Superior temporal gyrus (tissue), 1 donor: ENCODE data around the gene HCN1.
"Not testable (repeated sequence)": the region's sequence is repeated elsewhere in the genome, so short reads cannot be mapped to it uniquely, and the experiment has no call there.

Experiments
- DNase-seq: peaks from one replicate; pipeline ENCODE4 v3.0.0-alpha.2; 2016; ENCODE audit errors: extremely low spot score

Gene HCN1

DNA sequence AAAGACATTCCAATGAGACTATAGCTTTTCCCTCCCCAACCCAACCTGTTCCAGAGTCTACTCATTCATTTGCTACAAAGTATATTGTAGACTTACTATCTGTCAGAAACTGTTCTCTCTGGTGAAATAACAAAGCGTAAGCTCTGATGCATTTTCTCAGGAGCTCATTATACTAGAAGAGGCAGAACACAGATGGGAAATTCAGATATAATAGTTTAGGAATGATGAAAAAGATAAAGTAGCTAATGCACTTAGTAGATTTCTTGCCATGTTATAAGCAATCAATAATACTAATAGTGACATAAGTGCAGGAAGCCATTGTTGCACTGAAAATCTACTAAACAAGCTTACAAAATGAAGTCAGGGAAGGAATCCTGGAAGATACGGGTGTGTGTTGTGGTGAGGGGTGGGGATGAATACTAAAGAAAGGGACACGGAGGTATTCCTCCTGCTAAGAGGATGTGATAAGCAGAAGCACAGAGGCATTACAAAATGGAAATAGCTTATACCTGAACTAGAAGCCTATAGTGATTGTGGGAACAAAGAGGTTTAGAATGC, 78.2 kb downstream of the HCN1 start:
- no peak for DNase-seq

DNA sequence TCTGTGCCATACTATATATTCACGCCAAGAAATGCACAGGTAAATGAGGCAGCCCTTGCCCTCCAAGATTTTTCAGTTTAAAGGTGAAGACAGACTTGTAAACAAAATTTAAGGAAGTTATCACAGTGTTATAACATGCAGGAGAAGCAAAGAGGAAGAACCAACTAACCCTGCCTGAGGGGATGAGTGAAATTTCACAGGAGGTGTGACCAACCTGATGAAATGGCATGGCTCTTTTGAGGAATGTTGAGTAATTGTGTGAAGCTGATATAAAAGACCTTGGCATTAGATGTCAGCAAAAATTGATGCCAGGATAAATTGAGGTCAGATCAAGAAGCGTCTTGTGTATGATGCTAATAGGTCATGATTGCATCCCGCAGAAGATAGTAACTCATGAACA, 86.5 kb downstream of the HCN1 start:
- no peak for DNase-seq

DNA sequence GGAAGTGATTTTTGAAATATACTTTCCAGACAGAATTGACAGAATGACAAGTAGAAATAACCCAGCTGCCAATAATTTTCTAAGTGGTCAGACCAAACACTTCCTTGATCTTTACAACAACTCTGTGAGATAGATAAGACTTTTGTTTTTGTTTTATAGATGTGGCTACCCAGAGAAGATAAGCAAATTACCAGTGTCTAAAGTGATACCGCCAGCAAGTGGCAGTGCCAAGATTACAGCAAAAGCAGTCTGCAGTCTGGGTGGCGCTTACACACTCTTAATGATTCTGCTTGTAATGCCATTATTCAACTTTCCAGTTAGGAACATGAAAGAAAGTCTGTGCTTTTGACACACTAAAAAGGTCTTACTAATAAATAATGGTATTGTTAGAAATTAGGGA, 92.1 kb downstream of the HCN1 start:
- no peak for DNase-seq

DNA sequence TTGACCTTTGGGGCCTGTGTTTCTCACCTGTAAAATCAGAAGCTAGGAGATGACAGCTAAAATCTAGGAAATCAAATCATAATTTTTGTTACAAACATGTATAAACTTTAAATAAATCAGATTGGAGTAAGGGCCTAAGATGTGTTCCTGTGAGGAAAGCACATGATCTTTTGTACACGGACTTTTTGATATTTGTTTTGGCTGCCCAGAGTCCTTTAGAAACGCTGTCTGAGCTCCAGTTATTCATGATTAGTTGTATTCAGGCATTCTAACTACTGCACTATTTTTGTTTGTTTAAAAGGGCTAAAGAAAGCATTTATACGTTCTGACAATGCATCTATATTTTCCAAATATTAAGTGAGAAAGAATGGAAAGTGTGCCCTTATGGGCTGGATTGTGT, 94.8 kb downstream of the HCN1 start:
- DNase-seq = no peak

DNA sequence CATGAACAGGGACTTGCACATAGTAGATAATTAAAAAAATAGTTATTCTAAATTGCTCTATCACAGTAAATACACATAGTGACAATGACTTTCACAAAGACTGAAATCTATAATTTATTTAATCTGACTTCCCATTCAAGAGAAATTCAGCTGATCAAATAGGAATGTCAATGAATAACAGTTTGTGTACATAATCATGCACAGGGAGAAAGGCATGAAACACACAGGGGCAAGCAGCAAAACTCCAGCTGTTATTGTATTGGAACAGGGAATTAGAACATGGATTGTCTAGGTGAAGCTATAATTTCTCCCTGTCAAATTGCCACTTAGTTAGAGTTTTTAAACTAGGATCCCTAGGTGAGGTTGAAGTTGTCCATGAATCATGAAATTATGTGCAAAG, 99.9 kb downstream of the HCN1 start:
- no peak for DNase-seq

DNA sequence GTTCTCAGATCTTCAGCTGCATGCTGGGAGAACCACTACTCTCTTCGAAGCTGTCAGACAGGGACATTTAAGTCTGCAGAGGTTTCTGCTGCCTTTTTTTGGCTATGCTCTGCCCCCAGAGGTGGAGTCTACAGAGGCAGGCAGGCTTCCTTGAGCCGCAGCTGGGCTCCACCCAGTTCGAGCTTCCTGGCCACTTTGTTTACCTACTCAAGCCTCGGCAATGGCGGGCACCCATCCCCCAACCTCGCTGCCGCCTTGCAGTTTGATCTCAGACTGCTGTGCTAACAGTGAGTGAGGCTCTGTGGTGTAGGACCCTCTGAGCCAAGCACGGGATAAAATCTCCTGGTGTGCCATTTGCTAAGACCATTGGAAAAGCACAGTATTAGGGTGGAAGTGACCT, 110.2 kb downstream of the HCN1 start:
- DNase-seq = not testable (repeated sequence)

DNA sequence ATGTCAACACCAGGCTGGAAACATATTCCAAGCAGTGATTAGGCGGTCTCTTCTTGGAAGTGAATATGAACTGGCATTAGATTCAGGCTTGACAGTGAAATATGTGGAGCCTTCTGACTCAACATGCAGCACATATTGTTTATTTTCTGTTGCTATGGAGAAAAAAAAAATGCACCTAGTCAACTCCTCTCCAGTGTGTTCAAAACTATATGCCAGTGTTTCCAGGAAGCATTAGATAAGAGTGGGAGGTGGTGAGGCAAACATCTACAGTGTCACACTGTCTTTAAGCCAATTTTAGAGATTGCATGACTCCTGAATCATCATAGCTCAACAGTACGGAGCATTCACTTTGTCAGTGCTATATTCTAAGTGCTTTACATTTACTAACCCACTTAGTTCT, 117.9 kb downstream of the HCN1 start:
- DNase-seq = peak; percentile 46

DNA sequence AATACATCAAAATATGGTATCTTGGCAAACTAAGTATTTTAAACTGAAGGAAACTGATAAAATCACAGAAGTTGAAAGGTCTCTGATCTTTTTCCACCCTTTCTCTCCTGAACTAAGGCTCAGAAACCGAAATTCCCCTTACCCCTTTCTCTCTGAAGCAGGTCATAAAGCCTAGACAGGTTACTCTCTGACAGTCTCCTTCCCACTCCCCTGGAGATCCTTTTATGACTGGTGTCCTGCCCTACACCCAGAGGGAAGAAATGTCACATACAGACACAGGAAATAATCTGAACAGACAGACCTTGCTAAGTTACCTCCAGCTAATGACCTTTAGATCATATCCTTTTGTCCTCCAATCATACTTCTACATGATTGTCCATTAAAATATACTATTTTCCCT, 127.4 kb downstream of the HCN1 start:
- no peak for DNase-seq

DNA sequence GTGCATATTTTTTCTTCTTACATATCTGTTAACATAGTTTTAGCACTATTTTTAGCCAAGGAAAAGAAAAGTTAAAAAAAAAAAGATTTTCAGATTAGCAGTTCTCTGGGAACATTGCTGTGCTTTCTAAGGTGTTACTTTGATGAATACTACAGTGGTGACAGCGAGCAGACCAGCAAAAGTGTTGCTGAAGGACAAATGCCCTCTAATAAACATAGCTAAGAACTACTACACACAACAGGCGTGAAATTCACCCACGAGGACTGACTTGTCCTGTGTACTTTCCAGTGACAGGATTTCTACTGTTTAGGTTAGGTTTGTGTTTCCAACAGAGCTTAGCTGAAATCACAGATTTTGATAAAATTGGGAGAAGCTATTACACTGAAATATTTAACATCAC, 153.8 kb downstream of the HCN1 start:
- no peak for DNase-seq

DNA sequence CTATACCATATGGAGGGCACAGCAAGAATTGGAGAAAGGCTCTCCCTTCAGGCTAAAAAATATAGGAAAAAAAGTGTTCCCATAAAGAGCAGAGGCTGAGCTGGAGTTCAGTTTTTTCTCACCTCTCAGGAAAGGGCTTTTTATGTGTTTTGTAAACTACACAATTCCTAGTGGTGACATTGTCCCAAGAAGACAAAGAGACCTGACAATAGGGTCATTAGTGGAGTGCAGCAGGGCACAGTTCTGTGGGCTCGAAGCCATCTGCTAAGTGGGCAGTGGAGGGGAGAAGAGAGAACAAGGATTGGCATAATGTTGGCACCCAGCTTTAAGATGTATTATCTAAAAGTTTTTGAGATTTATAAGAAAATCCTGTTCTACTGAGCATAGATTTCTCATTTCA, 162.5 kb downstream of the HCN1 start:
- DNase-seq = no peak

DNA sequence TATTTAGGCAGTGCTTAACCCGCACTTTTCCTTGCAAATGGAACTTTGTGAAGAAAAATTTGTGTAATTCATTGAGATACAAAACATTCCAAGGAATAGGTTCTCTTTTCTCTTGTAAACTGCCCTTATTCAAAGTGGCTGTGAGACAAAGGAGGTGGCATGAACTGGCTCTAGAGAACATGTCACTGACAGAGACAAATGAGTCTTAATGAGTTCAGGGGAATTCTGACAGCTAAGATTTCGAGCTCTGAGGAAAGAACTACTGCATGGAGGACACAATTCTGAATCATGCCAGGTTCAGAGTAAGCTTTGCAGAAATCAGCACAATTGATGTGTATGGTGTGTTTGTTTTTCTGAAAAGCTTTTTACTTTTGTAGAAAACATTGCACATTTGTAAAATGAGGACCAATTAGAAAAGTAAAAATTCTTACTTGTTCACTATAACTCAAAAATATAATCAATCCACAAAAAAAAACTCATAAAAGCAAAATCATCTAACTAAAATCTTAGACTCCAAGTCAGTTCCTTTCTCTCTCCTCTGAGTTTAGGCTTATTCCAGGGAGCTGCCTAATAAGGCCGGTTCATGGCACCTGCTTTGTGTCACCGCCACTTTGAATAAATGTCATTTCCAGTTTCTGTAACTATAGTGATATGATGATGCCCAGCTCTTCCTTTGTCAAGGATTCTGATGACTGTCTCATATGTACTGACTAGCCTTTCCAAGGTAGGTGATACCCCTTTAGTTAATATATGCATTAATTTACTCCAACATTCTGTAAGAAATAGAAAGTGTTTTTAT, 163.2 kb downstream of the HCN1 start:
- DNase-seq = no peak

DNA sequence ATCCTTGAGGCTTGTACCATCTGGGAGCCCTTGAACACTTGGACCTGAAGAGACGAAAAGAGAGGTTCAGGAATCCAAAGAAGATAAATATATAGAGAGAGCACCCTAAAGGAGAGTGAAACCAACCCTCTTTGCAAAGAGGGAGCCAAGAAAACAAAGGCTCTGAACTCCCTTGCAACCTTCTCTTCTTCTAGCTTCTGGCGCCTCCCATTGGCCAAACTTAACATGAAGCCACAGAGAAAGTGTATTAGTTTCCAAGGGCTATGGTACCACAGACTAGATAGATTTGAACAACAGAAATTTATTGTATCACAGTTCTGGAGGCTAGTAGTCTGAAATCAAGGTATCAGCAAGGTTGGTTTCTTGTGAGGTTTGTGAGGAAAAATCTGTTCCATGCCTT, 175.1 kb downstream of the HCN1 start:
- no peak for DNase-seq

DNA sequence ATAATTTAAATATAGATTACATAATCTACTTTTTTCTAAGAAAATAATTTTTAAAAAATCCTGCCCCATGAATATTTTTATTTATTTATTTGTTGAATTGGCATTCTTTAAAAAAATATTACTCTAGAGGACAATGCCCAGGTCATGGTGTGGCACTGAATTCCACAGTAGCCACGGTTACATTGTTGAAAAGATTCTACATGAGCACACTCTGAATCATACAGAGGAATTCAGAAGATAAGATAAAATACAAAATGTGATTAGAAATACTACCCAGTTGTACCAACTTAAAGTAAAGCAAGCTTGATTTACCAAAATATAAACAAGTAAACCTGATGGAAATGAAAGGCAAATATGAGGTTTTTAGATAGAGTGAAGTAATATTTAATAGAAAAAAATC, 183.7 kb downstream of the HCN1 start:
- DNase-seq = no peak

DNA sequence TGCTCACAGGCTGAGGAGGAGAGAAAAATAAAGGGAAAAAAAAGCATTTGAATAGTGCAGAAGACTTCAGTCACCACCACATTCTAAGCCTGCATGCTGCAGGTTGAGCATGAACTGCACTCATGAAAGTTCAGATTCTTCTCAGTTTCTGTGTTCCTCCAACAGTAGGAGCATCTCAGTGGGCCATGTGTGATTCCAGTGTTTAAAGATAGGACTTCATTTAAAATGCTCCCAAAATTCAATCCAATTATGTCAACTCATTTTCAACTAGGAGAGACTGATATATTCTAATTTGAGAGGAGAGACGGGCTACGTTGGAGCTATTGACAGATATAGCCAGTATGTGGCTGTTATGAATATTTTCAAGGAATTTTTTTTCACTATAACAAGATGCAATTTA, 186.8 kb downstream of the HCN1 start:
- no peak for DNase-seq

DNA sequence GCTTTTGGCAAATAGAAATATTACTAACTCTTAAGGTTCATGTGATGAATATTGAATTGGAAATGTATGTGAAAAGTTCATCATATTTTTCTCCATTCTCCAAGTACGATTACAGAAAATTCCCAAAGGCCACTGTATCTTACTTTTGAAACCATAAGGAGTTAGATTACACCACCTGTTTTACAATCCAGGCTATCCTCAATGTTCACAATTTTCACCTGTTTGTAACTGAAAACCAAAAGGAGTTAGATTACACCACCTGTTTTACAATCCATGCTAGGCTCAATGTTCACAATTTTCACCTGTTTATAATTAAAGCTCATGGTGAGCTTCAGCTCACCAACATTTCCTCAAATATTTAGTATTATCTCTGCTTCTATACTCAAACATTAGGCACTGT, 188.0 kb downstream of the HCN1 start:
- DNase-seq = no peak

DNA sequence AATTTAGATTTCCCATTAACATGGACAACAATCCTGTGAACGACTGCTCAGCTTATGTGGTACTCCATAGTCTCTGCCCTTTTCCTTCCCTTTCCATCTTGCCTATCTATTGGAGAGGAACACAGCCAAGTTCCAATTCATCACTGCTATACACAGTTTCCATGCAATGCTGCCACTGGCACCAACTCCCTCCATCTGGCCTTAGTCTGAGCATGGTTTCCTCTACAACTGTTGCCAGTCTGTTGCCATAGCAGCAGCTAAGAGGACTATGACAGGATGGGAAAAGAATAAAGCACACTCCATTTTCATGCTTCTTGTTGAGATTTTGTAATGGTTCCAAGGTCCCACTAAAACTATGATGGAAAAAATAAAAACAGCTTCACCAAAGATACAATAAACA, 189.0 kb downstream of the HCN1 start:
- peak; percentile 78 for DNase-seq

DNA sequence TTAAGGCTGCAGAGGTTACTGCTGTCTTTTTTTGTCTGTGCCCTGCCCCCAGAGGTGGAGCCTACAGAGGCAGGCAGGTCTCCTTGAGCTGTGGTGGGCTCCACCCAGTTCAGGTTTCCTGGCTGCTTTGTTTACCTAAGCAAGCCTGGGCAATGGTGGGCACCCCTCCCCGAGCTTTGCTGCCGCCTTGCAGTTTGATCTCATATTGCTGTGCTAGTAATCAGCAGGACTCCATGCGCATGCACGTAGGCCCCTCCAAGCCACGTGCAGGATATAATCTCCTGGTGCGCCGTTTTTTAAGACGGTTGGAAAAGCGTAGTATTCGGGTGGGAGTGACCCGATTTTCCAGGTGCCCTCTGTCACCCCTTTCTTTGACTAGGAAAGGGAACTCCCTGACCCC, 197.2 kb downstream of the HCN1 start:
- not testable (repeated sequence) for DNase-seq

DNA sequence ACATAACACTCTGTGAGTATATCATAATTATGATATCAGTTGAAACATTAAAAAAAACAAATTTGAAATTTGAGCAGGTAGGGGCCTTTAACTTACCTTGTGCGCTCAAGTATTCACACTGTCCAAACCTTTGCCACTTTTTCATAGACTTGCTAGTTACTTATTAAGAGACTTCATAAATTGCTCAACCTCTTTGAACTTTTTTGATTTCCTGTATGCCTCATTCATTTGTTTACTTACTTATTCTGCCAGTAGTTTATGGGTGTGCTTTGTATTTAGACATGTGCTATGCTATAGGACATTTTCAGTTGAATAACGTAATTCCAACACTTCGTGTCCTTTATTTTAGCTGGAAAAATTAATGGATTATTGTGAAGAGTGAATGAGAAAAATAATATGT, 204.8 kb downstream of the HCN1 start:
- DNase-seq = no peak

DNA sequence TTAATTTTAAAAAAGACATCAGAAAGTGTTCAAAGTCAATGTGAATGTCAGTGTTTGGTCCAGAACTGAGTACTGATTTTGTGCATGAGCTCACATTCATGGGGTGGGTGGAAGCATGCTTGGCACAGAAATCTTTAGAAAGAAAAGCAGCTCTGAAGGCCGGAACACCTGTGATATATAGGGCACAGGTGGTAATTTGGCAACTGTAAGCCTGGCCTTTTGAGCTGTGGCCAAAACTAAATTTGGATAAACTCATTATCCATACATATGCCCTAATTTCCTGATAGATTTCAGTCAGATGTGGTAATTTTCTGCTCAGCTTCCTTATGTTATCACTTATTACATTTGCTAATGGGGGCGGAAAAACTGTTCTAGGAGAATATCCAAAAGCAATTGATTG, 211.4 kb downstream of the HCN1 start:
- no peak for DNase-seq

DNA sequence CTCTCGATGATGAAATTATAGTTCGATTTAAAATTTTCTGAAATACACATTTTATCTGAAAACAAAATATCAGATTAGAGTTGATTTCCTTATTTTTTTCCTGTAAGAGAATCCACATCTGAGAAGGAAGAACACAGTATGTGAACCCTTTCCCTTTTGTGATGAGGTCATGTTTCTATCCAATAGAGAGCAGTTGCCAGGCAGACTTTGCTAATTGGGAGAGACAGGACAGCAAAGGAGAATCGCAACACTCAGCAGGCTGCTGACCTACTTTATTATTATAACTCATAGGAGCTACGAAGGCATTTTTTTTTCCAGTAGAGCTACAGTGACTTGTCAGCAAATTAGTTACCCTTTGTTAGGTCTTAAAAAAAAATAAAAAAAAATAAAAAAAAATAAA, 242.1 kb downstream of the HCN1 start:
- peak; percentile 42 for DNase-seq

DNA sequence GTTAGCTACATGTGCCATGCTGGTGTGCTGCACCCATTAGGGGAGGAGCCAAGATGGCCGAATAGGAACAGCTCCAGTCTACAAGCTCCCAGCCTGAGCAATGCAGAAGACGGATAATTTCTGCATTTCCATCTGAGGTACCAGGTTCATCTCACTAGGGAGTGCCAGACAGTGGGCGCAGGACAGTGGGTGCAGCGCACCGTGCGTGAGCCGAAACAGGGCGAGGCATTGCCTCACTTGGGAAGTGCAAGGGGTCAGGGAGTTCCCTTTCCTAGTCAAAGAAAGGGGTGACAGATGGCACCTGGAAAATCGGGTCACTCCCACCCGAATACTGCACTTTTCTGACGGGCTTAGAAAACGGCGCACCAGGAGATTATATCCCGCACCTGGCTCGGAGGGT, 251.3 kb downstream of the HCN1 start:
- not testable (repeated sequence) for DNase-seq

DNA sequence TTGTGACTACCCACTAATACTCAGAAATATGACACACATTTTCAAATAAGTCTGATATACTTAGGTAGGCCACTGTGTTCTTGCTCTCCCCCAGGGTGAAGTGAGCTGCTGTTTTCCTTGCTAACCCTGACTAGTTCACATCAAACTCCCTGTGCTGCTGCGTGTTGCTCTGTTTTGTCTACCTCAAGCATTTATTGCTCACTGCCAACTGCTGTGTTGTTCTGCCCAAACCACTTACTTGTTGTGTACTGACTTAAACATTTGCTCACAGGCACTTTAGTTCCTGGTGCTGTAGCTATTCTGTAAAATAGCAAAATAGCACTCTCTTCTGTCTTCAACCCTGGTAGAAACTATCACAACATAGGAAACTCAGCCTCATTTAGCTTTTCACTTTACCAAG, 255.7 kb downstream of the HCN1 start:
- no peak for DNase-seq

DNA sequence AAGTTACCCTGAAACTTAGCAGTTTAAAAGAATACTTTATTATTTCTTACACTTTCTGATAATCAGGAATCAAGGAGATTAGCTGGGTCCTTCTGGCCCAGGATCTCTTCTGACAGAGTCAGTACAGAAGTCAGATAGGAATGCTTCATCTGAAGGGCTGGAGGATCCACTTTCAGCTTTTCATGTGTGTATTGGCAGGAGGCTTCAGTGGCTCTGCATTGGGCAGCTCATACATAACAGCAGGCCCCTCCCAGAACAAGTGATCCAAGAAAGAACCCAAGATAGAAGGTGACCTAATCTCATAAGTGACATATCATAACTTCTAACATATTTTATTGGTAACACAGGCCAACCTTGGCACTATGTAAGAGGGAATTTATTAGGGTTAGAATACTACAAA, 258.4 kb downstream of the HCN1 start:
- DNase-seq = no peak
